PFSK-1 (cell line): ENCODE measurements around the gene SLC26A11.
A peak's percentile ranks its signal among the peaks of the same experiment; 100 is the strongest.

Experiments
- POLR2AphosphoS5 ChIP-seq: IDR thresholded peaks from 2 replicates; pipeline ENCODE4 v1.6.1; 2012; ENCODE audit warnings: low read depth, mild to moderate bottlenecking, control low read depth, low read length, moderate library complexity
- REST ChIP-seq, 2 experiments: IDR thresholded peaks; 2 replicates each; pipeline versions ENCODE4 v1.6.1 to v1.8.0; 2011 to 2012; ENCODE audit warnings: low read depth in 2 of 2, low read length in 2 of 2, control low read depth in 1 of 2, inconsistent platforms in 1 of 2, mild to moderate bottlenecking in 1 of 2, moderate library complexity in 1 of 2; ENCODE audit not compliant: insufficient read depth in 1 of 2
- SIN3A ChIP-seq: IDR thresholded peaks from 2 replicates; pipeline ENCODE4 v1.6.1; 2012; ENCODE audit warnings: mild to moderate bottlenecking, low read length, moderate library complexity, borderline replicate concordance; ENCODE audit not compliant: insufficient read depth

- TF ChIP-seq SIN3A (peak; percentile 68; the same call in 1 of the 2 replicates), POLR2AphosphoS5 (no peak), REST (IDR thresholded peaks at IDR 0.05; ENCODE audit: insufficient read depth in 1 of 2, low read depth in 2 of 2, low read length in 2 of 2) (no peak)
These were observed 1.0 kb upstream of the SLC26A11 start for GRCh38 chr17:80219013-80219762.
